Gastrocnemius medialis (tissue), 4 donors: ENCODE results near the gene ASPRV1.

Experiments
- CTCF ChIP-seq, 5 experiments: fragments of 450-650 bp in 3 of 5; fragments of 200-600 bp in 2 of 5; sonication (generic) in 2 of 5; IDR thresholded peaks in 4 of 5; conservative IDR thresholded peaks in 1 of 5; 1 replicate in 4 of 5; 2 replicates in 1 of 5; pipeline ENCODE4 v1.5.1; 2016 to 2019; ENCODE audit warnings: antibody characterized with exemption in 5 of 5, mild to moderate bottlenecking in 3 of 5, moderate library complexity in 3 of 5
- POLR2A ChIP-seq, 2 donors: fragments of 450-650 bp; IDR thresholded peaks; one replicate each; pipeline ENCODE4 v1.6.1; 2017; ENCODE audit warnings: antibody characterized with exemption in 2 of 2, mild to moderate bottlenecking in 2 of 2, moderate library complexity in 2 of 2

GRCh38 chr2:69916106-69916505 is 45.3 kb downstream of the ASPRV1 start:
- TF ChIP-seq CTCF (IDR thresholded peaks at IDR 0.05 in 4 of 5, conservative IDR thresholded peaks at IDR 0.05 in 1 of 5) (no peak), POLR2A (IDR thresholded peaks at IDR 0.05) (no peak)
